Right lung (tissue), 5 donors: ENCODE results near the gene ESPN. TPM values are rescaled to one million over a fixed set of nuclear protein-coding genes. Genes with fewer than 3 reads are reported as not detected.

ENCODE experiments used
- DNase-seq, 2 donors: peaks; one replicate each; pipeline ENCODE4 v3.0.0-alpha.2; 2013
- polyA plus RNA-seq, 5 donors: library from polyadenylated mRNA; unstranded; fragments of 120-200 nt; gene quantifications; one replicate each; pipeline versions ENCODE4 v1.2.1 to v1.2.3, GENCODE V29; 2013; ENCODE audit warnings: inconsistent platforms in 1 of 5, low replicate concordance in 1 of 5; ENCODE audit not compliant: insufficient read length in 5 of 5, insufficient read depth in 1 of 5

The ESPN gene
- polyA plus RNA-seq, 5 donors: 1.2 to 3.8 (median 2.4) TPM

DNA sequence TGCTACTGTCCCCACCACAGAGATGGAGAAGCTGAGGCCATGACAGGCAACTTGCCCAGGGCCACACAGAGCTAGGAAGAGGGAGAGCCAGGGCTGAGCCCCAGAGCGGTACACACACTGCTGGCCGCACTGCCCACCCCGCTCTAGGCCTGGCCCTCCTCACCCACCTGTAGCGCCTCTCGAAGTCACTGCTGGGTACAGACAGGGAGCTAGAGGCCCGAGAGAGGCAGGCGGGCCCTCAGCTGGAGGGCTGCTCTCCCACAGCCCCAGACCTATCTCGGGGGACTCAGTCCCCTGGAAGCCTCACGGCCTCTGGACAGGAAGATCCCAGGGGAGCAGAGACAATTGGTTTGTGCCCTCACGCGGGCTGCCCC, 84.2 kb downstream of the ESPN start:
- no peak for DNase-seq

DNA sequence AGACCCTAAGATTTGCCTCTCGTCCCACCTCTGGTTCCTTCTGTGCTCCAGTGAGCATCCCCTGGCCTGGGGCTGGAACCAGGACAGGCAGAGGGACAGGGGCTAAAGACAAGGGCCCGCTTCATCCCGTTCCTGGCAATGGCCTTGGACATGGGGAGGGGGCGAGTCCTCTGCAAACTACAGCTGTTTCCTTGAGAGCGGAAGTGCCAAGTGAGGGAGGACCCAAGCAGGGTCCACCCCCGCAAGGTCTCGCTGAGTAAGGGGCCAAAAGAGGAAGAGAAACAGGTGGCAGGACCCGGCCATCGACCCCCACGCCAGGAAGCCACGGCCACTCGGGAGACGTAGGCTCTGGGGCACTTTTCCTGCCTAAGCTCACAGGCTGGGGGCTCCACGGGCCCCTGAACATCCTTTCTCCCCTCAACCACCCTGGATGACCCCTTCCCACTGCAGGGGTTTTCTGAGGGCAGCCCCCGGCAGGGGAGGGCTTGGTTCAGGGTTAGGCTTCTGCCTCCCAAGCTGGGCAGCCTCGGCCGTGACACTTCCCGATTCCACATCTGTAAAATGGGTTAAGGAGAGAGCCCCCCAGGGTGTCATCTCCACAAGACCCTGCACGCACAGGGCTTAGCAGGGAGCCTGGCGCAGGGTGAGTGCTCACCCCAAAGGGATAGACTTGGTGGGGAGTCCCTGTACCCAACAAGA, 84.8 kb downstream of the ESPN start:
- DNase-seq: no peak

DNA sequence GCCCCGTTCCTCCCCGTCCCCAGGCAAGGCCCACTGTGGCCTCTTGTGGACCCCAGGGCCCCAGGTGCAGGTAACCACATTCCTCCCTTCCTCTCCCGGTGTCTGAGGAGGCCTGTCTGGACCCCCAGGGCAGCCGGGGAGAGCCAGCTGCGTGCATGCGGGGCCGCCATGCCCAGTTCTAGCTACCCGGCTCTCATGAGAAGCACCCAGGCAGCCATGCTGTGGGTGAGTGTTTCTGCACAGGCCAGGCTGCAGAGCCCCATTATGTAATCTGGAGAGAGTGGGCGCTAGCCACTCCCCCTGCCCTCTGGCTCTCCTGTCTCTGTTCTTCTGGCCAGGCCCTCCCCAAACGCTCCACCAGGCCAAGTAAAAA, 85.3 kb downstream of the ESPN start:
- no peak for DNase-seq

DNA sequence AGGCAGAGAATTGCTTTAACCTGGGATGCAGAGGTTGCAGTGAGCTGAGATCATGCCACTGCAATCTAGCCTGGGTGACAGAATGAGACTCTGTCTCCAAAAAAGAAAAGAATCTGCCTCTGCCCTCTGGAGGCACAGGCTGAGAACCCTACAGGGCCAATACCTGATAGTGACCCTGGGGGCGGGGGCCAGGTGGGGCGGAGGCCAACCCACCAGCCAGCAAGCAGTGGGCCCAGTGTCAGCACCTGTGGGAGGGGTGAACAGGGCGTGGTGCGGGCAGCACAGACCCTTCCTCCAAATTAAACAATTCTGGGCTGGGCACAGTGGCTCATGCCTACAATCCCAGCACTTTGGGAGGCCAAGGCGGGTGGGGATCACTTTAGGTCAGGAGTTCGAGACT, 85.9 kb downstream of the ESPN start:
- DNase-seq: no peak

Other genes starting within 250 kb of the ESPN start
- under 1 TPM; 0.07 to 0.31 (median 0.21) TPM for gene CHD5, start 244.5 kb upstream of the ESPN start, polyA plus RNA-seq
- gene RPL22, start 225.2 kb upstream of the ESPN start, polyA plus RNA-seq: 100 to 1,000 TPM; 588 to 886 (median 686) TPM
- 10 to 100 TPM in 4 of 5 donors, 1 to 10 TPM in 1; 9.5 to 17.1 (median 14.9) TPM for gene RNF207, start 218.7 kb upstream of the ESPN start, polyA plus RNA-seq
- 10 to 100 TPM; 37.8 to 46.9 (median 40.1) TPM for gene ICMT, start 188.8 kb upstream of the ESPN start, polyA plus RNA-seq
- not detected for gene HES3, start 180.6 kb upstream of the ESPN start, polyA plus RNA-seq
- gene GPR153, start 163.7 kb upstream of the ESPN start, polyA plus RNA-seq: 10 to 100 TPM; 12.0 to 37.0 (median 15.3) TPM
- gene ACOT7, start 31.0 kb upstream of the ESPN start, polyA plus RNA-seq: 10 to 100 TPM; 11.7 to 17.0 (median 14.4) TPM
- under 1 TPM; 0.04 to 0.24 (median 0.22) TPM for gene HES2, start 4.9 kb upstream of the ESPN start, polyA plus RNA-seq
- 10 to 100 TPM; 16.5 to 32.9 (median 27.1) TPM for gene TNFRSF25, start 41.4 kb downstream of the ESPN start, polyA plus RNA-seq
- gene PLEKHG5, start 66.9 kb downstream of the ESPN start, polyA plus RNA-seq: 10 to 100 TPM; 20.0 to 33.7 (median 28.7) TPM
- gene NOL9, start 129.7 kb downstream of the ESPN start, polyA plus RNA-seq: 10 to 100 TPM; 15.2 to 24.4 (median 22.4) TPM
- under 1 TPM in 4 of 5 donors, not detected in 1; 0.17 to 0.54 (median 0.19) TPM for gene TAS1R1, start 130.5 kb downstream of the ESPN start, polyA plus RNA-seq
- gene ZBTB48, start 155.2 kb downstream of the ESPN start, polyA plus RNA-seq: 10 to 100 TPM; 22.8 to 37.6 (median 32.7) TPM
- 10 to 100 TPM in 4 of 5 donors, 1 to 10 TPM in 1; 8.4 to 17.4 (median 13.2) TPM for gene KLHL21, start 178.1 kb downstream of the ESPN start, polyA plus RNA-seq
- 10 to 100 TPM; 16.1 to 21.2 (median 20.7) TPM for gene PHF13, start 189.0 kb downstream of the ESPN start, polyA plus RNA-seq
- 10 to 100 TPM; 13.1 to 24.1 (median 17.8) TPM for gene THAP3, start 200.1 kb downstream of the ESPN start, polyA plus RNA-seq